Measurements from ENCODE around the gene PTGFRN. TPM values are rescaled to one million over a fixed set of nuclear protein-coding genes. Genes with fewer than 3 reads are reported as not detected.

The PTGFRN gene
- polyA plus RNA-seq, 1 donor from 2014 or later, result 20.1 TPM

- Histone ChIP-seq H3K79me2 (replicated peaks; ENCODE audit: insufficient read depth, low read length) (peaks cover 9% of the 10 kb centered on the region), H4K20me1 (ENCODE audit: insufficient read depth) (no peaks in the 10 kb centered on the region)
- TF ChIP-seq SMC3 (conservative IDR thresholded peaks at IDR 0.05; ENCODE audit: poor library complexity), result no peak
- TF ChIP-seq RAD21 (conservative IDR thresholded peaks at IDR 0.05), result no peak
- no peak for TF ChIP-seq EP300 (conservative IDR thresholded peaks at IDR 0.05; ENCODE audit: poor library complexity, severe bottlenecking)
- no peak for TF ChIP-seq MXI1 (conservative IDR thresholded peaks at IDR 0.05; ENCODE audit: poor library complexity, severe bottlenecking)
- no peak for TF ChIP-seq TAF1 (IDR thresholded peaks at IDR 0.05; ENCODE audit: low read depth)
- no peak for TF ChIP-seq POLR2AphosphoS5 (IDR thresholded peaks at IDR 0.05)
- TF ChIP-seq CTCF (IDR thresholded peaks at IDR 0.05; ENCODE audit: poor library complexity, severe bottlenecking), result no peak
- no peak for TF ChIP-seq REST (IDR thresholded peaks at IDR 0.05; ENCODE audit: borderline replicate concordance)
- no peak for TF ChIP-seq EZH2 (IDR thresholded peaks at IDR 0.05; ENCODE audit: borderline replicate concordance, insufficient read depth, low read length, poor library complexity, severe bottlenecking)
These were observed 10.1 kb downstream of the PTGFRN start for GRCh38 chr1:116919802-116920201.

GRCh38 chr1:116920211-116920610, 10.5 kb downstream of the PTGFRN start:
- H3K4me2 ChIP-seq (ENCODE audit: low read length), result no peak overlapping the region
- peaks cover 9% of the 10 kb centered on the region for H3K79me2 ChIP-seq (replicated peaks; ENCODE audit: insufficient read depth, low read length)
- H3K9ac ChIP-seq (ENCODE audit: low read length), result no peak overlapping the region
- no peaks in the 10 kb centered on the region for H3K36me3 ChIP-seq (ENCODE audit: insufficient read depth, low read length)
- TF ChIP-seq POLR2AphosphoS5 (IDR thresholded peaks at IDR 0.05) (no peak), MXI1 (conservative IDR thresholded peaks at IDR 0.05; ENCODE audit: poor library complexity, severe bottlenecking) (no peak), RAD21 (conservative IDR thresholded peaks at IDR 0.05) (no peak), CTCF (IDR thresholded peaks at IDR 0.05; ENCODE audit: poor library complexity, severe bottlenecking) (no peak), SMC3 (conservative IDR thresholded peaks at IDR 0.05; ENCODE audit: poor library complexity) (no peak), EZH2 (IDR thresholded peaks at IDR 0.05; ENCODE audit: borderline replicate concordance, insufficient read depth, low read length, poor library complexity, severe bottlenecking) (no peak), EP300 (conservative IDR thresholded peaks at IDR 0.05; ENCODE audit: poor library complexity, severe bottlenecking) (no peak), TAF1 (IDR thresholded peaks at IDR 0.05; ENCODE audit: low read depth) (no peak), REST (IDR thresholded peaks at IDR 0.05; ENCODE audit: borderline replicate concordance) (no peak)
- no peak overlapping the region for H2AFZ ChIP-seq (ENCODE audit: low read depth, low read length)
- H3K27ac ChIP-seq (ENCODE audit: low read length), result no peak overlapping the region
- no peaks in the 10 kb centered on the region for H3K9me2 ChIP-seq (ENCODE audit: insufficient read depth, low read length)
- H4K20me1 ChIP-seq (ENCODE audit: insufficient read depth), result no peaks in the 10 kb centered on the region
- H3K9me3 ChIP-seq (ENCODE audit: low read length), result no peaks in the 10 kb centered on the region
- no peaks in the 10 kb centered on the region for H3K27me3 ChIP-seq (ENCODE audit: insufficient read depth, low read depth, low read length)
- no peak overlapping the region for H3K4me3 ChIP-seq (ENCODE audit: low read length)
- no peaks in the 10 kb centered on the region for H3F3A ChIP-seq (ENCODE audit: insufficient read depth, low read length, poor library complexity, severe bottlenecking)

More at GRCh38 chr1:116919802-116920201, 10.1 kb downstream of the PTGFRN start:
- Histone ChIP-seq H3F3A (ENCODE audit: insufficient read depth, low read length, poor library complexity, severe bottlenecking) (no peaks in the 10 kb centered on the region), H2AFZ (ENCODE audit: low read depth, low read length) (no peak overlapping the region), H3K9me2 (ENCODE audit: insufficient read depth, low read length) (no peaks in the 10 kb centered on the region), H3K4me3 (ENCODE audit: low read length) (no peak overlapping the region), H3K9me3 (ENCODE audit: low read length) (no peaks in the 10 kb centered on the region), H3K9ac (ENCODE audit: low read length) (no peak overlapping the region), H3K27me3 (ENCODE audit: insufficient read depth, low read depth, low read length) (no peaks in the 10 kb centered on the region), H3K4me2 (ENCODE audit: low read length) (no peak overlapping the region), H3K27ac (ENCODE audit: low read length) (no peak overlapping the region), H3K36me3 (ENCODE audit: insufficient read depth, low read length) (no peaks in the 10 kb centered on the region)
